ENCODE results near the gene SOS1.

GRCh38 chr2:38957972-38958371 is 162.9 kb downstream of the SOS1 start:
- TF ChIP-seq CTCF (IDR thresholded peaks at IDR 0.05) (no peak), POLR2A (IDR thresholded peaks at IDR 0.05) (no peak)
